Measurements from ENCODE around the gene CHRNA10. TPM values are rescaled to one million over a fixed set of nuclear protein-coding genes. Genes with fewer than 3 reads are reported as not detected.

The CHRNA10 gene
- total and polyA plus RNA-seq, 10 of the 15 experiments (the other 5 are each of a cell fraction or from before 2014, with no cell fraction given): 0.14 to 1.5 (median 0.57) TPM

DNA sequence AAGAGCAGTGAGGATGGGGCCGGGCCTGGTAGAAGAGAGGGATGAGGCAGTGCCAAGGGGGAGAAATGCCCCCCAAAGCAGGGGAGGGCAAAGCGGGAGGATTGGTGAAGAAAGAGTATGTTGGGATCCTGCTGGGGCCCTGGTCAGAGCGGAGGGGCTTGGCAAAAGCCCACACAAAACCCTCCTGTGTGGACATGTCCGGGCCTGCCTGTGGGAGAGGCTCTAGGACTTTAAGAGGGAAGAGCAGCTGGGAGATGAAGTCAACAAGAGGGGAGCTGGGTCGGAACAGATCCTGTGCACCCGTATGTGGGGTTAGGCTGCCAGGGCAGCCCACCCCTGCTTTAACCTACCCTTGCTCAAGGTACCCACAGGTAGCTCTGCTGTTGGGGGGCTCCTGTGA is 55.2 kb downstream of the CHRNA10 start (continued):
- TF ChIP-seq, protein P1, sequence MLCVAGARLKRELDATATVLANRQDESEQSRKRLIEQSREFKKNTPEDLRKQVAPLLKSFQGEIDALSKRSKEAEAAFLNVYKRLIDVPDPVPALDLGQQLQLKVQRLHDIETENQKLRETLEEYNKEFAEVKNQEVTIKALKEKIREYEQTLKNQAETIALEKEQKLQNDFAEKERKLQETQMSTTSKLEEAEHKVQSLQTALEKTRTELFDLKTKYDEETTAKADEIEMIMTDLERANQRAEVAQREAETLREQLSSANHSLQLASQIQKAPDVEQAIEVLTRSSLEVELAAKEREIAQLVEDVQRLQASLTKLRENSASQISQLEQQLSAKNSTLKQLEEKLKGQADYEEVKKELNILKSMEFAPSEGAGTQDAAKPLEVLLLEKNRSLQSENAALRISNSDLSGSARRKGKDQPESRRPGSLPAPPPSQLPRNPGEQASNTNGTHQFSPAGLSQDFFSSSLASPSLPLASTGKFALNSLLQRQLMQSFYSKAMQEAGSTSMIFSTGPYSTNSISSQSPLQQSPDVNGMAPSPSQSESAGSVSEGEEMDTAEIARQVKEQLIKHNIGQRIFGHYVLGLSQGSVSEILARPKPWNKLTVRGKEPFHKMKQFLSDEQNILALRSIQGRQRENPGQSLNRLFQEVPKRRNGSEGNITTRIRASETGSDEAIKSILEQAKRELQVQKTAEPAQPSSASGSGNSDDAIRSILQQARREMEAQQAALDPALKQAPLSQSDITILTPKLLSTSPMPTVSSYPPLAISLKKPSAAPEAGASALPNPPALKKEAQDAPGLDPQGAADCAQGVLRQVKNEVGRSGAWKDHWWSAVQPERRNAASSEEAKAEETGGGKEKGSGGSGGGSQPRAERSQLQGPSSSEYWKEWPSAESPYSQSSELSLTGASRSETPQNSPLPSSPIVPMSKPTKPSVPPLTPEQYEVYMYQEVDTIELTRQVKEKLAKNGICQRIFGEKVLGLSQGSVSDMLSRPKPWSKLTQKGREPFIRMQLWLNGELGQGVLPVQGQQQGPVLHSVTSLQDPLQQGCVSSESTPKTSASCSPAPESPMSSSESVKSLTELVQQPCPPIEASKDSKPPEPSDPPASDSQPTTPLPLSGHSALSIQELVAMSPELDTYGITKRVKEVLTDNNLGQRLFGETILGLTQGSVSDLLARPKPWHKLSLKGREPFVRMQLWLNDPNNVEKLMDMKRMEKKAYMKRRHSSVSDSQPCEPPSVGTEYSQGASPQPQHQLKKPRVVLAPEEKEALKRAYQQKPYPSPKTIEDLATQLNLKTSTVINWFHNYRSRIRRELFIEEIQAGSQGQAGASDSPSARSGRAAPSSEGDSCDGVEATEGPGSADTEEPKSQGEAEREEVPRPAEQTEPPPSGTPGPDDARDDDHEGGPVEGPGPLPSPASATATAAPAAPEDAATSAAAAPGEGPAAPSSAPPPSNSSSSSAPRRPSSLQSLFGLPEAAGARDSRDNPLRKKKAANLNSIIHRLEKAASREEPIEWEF (IDR thresholded peaks at IDR 0.05; ENCODE audit: insufficient replicate concordance, low read depth, low read length): no peak
- TF ChIP-seq SMAD1 (IDR thresholded peaks at IDR 0.05; ENCODE audit: low read depth, partially characterized antibody): no peak
- TF ChIP-seq RELA (IDR thresholded peaks at IDR 0.05; ENCODE audit: borderline replicate concordance, partially characterized antibody): no peak

Small RNAs within 50 kb of the gene (small RNA-seq; reads per million reads assigned to genes)
- gene RF00019 (not detected), gene RNU6-1143P (not detected)

Other genes with a start within 250 kb of the CHRNA10 start
- not detected in 2 replicates for gene ART5, start 29.4 kb downstream of the CHRNA10 start, total RNA-seq (2014; rRNA removed)
- not detected in 2 replicates for gene ART5, start 29.4 kb downstream of the CHRNA10 start, total RNA-seq (2014; rRNA removed; fragmentation: Illumina TruSeq; extraction: Trizol)
- not detected in 2 replicates for gene ART5, start 29.4 kb downstream of the CHRNA10 start, total RNA-seq (2021)
- gene ART5, start 29.4 kb downstream of the CHRNA10 start, polyA plus RNA-seq (2011; rRNA removed): not detected in 2 replicates
- gene ART5, start 29.4 kb downstream of the CHRNA10 start, polyA plus RNA-seq (2014; fragmentation: Illumina TruSeq; extraction: Trizol): not detected in 2 replicates
- gene ART5, start 29.4 kb downstream of the CHRNA10 start, polyA plus RNA-seq (2014; fragmentation: Nextera tagmentation; extraction: Ambion mirVana): not detected
- 0.06 TPM in 1 of 2 replicates, not detected in the other for gene ART5, start 29.4 kb downstream of the CHRNA10 start, polyA plus RNA-seq (2014; rRNA removed)
- gene ART5, start 29.4 kb downstream of the CHRNA10 start, polyA plus RNA-seq (2016; fragmentation: Nextera tagmentation; extraction: Ambion mirVana): not detected
- gene ART1, start 26.3 kb downstream of the CHRNA10 start, total RNA-seq (2014; rRNA removed): not detected in 2 replicates
- not detected in 2 replicates for gene ART1, start 26.3 kb downstream of the CHRNA10 start, total RNA-seq (2014; rRNA removed; fragmentation: Illumina TruSeq; extraction: Trizol)
- gene ART1, start 26.3 kb downstream of the CHRNA10 start, total RNA-seq (2021): not detected in 2 replicates
- gene ART1, start 26.3 kb downstream of the CHRNA10 start, polyA plus RNA-seq (2011; rRNA removed): not detected in 2 replicates
- gene ART1, start 26.3 kb downstream of the CHRNA10 start, polyA plus RNA-seq (2014; fragmentation: Illumina TruSeq; extraction: Trizol): not detected in 2 replicates
- gene ART1, start 26.3 kb downstream of the CHRNA10 start, polyA plus RNA-seq (2014; fragmentation: Nextera tagmentation; extraction: Ambion mirVana): not detected
- gene ART1, start 26.3 kb downstream of the CHRNA10 start, polyA plus RNA-seq (2014; rRNA removed): not detected in 2 replicates
- gene ART1, start 26.3 kb downstream of the CHRNA10 start, polyA plus RNA-seq (2016; fragmentation: Nextera tagmentation; extraction: Ambion mirVana): not detected
- 108 and 115 TPM in 2 replicates for gene NUP98, start 126.2 kb upstream of the CHRNA10 start, total RNA-seq (2014; rRNA removed)
- gene NUP98, start 126.2 kb upstream of the CHRNA10 start, total RNA-seq (2014; rRNA removed; fragmentation: Illumina TruSeq; extraction: Trizol): 87.2 and 87.4 TPM in 2 replicates
- 69.1 and 74.8 TPM in 2 replicates for gene NUP98, start 126.2 kb upstream of the CHRNA10 start, total RNA-seq (2021)
- 60.6 and 88.1 TPM in 2 replicates for gene NUP98, start 126.2 kb upstream of the CHRNA10 start, polyA plus RNA-seq (2011; rRNA removed)
- 72.0 and 96.6 TPM in 2 replicates for gene NUP98, start 126.2 kb upstream of the CHRNA10 start, polyA plus RNA-seq (2014; fragmentation: Illumina TruSeq; extraction: Trizol)
- gene NUP98, start 126.2 kb upstream of the CHRNA10 start, polyA plus RNA-seq (2014; fragmentation: Nextera tagmentation; extraction: Ambion mirVana): 10 to 100 TPM; 21.7 to 23.7 TPM
- gene NUP98, start 126.2 kb upstream of the CHRNA10 start, polyA plus RNA-seq (2014; rRNA removed): 75.7 and 82.9 TPM in 2 replicates
- gene NUP98, start 126.2 kb upstream of the CHRNA10 start, polyA plus RNA-seq (2016; fragmentation: Nextera tagmentation; extraction: Ambion mirVana): 10 to 100 TPM; 47.8 to 56.0 TPM
- 23.3 and 24.9 TPM in 2 replicates for gene PGAP2, start 137.2 kb upstream of the CHRNA10 start, total RNA-seq (2014; rRNA removed)
- gene PGAP2, start 137.2 kb upstream of the CHRNA10 start, total RNA-seq (2014; rRNA removed; fragmentation: Illumina TruSeq; extraction: Trizol): 12.3 and 13.1 TPM in 2 replicates
- 26.4 and 27.7 TPM in 2 replicates for gene PGAP2, start 137.2 kb upstream of the CHRNA10 start, total RNA-seq (2021)
- 16.6 and 34.5 TPM in 2 replicates for gene PGAP2, start 137.2 kb upstream of the CHRNA10 start, polyA plus RNA-seq (2011; rRNA removed)
- 25.0 and 30.5 TPM in 2 replicates for gene PGAP2, start 137.2 kb upstream of the CHRNA10 start, polyA plus RNA-seq (2014; fragmentation: Illumina TruSeq; extraction: Trizol)
- 10 to 100 TPM; 25.4 to 37.4 TPM for gene PGAP2, start 137.2 kb upstream of the CHRNA10 start, polyA plus RNA-seq (2014; fragmentation: Nextera tagmentation; extraction: Ambion mirVana)
- 35.6 and 36.2 TPM in 2 replicates for gene PGAP2, start 137.2 kb upstream of the CHRNA10 start, polyA plus RNA-seq (2014; rRNA removed)
- gene PGAP2, start 137.2 kb upstream of the CHRNA10 start, polyA plus RNA-seq (2016; fragmentation: Nextera tagmentation; extraction: Ambion mirVana): 10 to 100 TPM; 33.4 to 37.2 TPM
- 56.2 and 64.7 TPM in 2 replicates for gene RHOG, start 169.6 kb upstream of the CHRNA10 start, total RNA-seq (2014; rRNA removed)
- gene RHOG, start 169.6 kb upstream of the CHRNA10 start, total RNA-seq (2014; rRNA removed; fragmentation: Illumina TruSeq; extraction: Trizol): 47.7 and 48.8 TPM in 2 replicates
- gene RHOG, start 169.6 kb upstream of the CHRNA10 start, total RNA-seq (2021): 128 and 137 TPM in 2 replicates
- gene RHOG, start 169.6 kb upstream of the CHRNA10 start, polyA plus RNA-seq (2011; rRNA removed): 45.0 and 121 TPM in 2 replicates
- 51.4 and 98.2 TPM in 2 replicates for gene RHOG, start 169.6 kb upstream of the CHRNA10 start, polyA plus RNA-seq (2014; fragmentation: Illumina TruSeq; extraction: Trizol)
- 10 to 100 TPM; 16.0 to 42.0 TPM for gene RHOG, start 169.6 kb upstream of the CHRNA10 start, polyA plus RNA-seq (2014; fragmentation: Nextera tagmentation; extraction: Ambion mirVana)
- 172 and 192 TPM in 2 replicates for gene RHOG, start 169.6 kb upstream of the CHRNA10 start, polyA plus RNA-seq (2014; rRNA removed)
- gene RHOG, start 169.6 kb upstream of the CHRNA10 start, polyA plus RNA-seq (2016; fragmentation: Nextera tagmentation; extraction: Ambion mirVana): 100 to 1,000 TPM in 1 of 2 experiments, 10 to 100 TPM in 1; 91.4 to 109 TPM
- 21.6 and 24.0 TPM in 2 replicates for gene STIM1, start 184.3 kb upstream of the CHRNA10 start, total RNA-seq (2014; rRNA removed)
- gene STIM1, start 184.3 kb upstream of the CHRNA10 start, total RNA-seq (2014; rRNA removed; fragmentation: Illumina TruSeq; extraction: Trizol): 24.9 and 26.0 TPM in 2 replicates
- 55.9 and 57.7 TPM in 2 replicates for gene STIM1, start 184.3 kb upstream of the CHRNA10 start, total RNA-seq (2021)
- 36.3 and 39.3 TPM in 2 replicates for gene STIM1, start 184.3 kb upstream of the CHRNA10 start, polyA plus RNA-seq (2011; rRNA removed)
- 29.1 and 37.0 TPM in 2 replicates for gene STIM1, start 184.3 kb upstream of the CHRNA10 start, polyA plus RNA-seq (2014; fragmentation: Illumina TruSeq; extraction: Trizol)
- 1 to 10 TPM; 8.6 to 9.9 TPM for gene STIM1, start 184.3 kb upstream of the CHRNA10 start, polyA plus RNA-seq (2014; fragmentation: Nextera tagmentation; extraction: Ambion mirVana)
- gene STIM1, start 184.3 kb upstream of the CHRNA10 start, polyA plus RNA-seq (2014; rRNA removed): 26.7 and 31.0 TPM in 2 replicates
- gene STIM1, start 184.3 kb upstream of the CHRNA10 start, polyA plus RNA-seq (2016; fragmentation: Nextera tagmentation; extraction: Ambion mirVana): 10 to 100 TPM; 31.8 to 36.8 TPM

Data from GM12878 (cell line).